ENCODE measurements around the gene TTC12. TPM values are rescaled to one million over a fixed set of nuclear protein-coding genes. Genes with fewer than 3 reads are reported as not detected.

The TTC12 gene
- total RNA-seq, 1 experiment from 2014 or later, result 3.2 TPM

DNA sequence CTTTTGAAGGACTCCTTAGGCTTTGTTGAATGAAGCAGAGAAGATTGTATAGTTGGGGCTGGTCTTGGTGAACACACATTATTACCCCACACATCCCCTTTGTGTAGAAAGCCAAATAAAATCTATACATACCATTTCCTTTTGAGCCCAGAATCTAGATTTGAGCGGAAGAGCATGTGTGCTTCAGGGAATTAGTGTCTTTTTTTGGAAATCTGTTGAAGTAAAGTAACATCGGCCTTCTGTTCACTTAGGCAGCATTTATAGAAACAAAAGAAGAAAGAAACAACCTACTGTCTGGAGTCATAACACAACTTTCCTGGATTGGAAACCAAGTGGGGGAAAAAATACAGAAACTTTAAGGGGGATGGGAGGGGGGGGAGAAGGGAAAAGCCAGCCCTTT is 37.9 kb upstream of the TTC12 start:
- no peak for DNase-seq (ENCODE audit: low read depth in 1 of 2, low spot score in 2 of 2)
- Histone ChIP-seq H3K9me3 (replicated peaks) (no peaks in the 10 kb centered on the region), H3K4me3 (no peak overlapping the region), H3K27ac (no peak overlapping the region), H3K27me3 (replicated peaks) (no peaks in the 10 kb centered on the region), H3K4me1 (replicated peaks) (no peaks in the 10 kb centered on the region), H3K36me3 (no peaks in the 10 kb centered on the region)

DNA sequence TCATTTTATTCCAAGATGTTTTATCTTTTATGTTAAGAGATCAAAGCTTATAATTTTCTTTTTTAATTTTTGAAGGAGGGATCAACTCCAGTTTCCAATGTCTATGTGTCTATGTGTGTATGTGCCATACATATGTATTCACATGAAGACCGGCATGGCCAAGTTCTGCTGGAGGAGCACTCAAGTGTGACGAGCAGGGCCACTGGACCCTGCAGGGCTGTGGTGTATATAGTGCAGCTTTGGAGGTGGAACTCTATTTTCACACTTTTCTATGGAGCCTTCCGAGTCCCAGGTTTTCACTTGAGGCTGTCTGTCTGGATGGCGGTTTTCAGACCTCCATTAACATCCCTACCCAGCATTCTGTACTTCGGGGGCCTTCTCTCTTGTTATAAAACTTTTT is 36.5 kb upstream of the TTC12 start:
- H3K36me3 ChIP-seq, result no peaks in the 10 kb centered on the region
- H3K9me3 ChIP-seq (replicated peaks), result no peaks in the 10 kb centered on the region
- H3K4me3 ChIP-seq, result no peak overlapping the region
- no peak for DNase-seq (ENCODE audit: low read depth in 1 of 2, low spot score in 2 of 2)
- no peaks in the 10 kb centered on the region for H3K4me1 ChIP-seq (replicated peaks)
- no peak overlapping the region for H3K27ac ChIP-seq
- H3K27me3 ChIP-seq (replicated peaks), result no peaks in the 10 kb centered on the region

GRCh38 chr11:113278481-113278880 is 35.9 kb upstream of the TTC12 start:
- no peaks in the 10 kb centered on the region for H3K36me3 ChIP-seq
- no peaks in the 10 kb centered on the region for H3K27me3 ChIP-seq (replicated peaks)
- no peak overlapping the region for H3K27ac ChIP-seq
- no peaks in the 10 kb centered on the region for H3K4me1 ChIP-seq (replicated peaks)
- no peak overlapping the region for H3K4me3 ChIP-seq
- no peak for DNase-seq (ENCODE audit: low read depth in 1 of 2, low spot score in 2 of 2)
- no peaks in the 10 kb centered on the region for H3K9me3 ChIP-seq (replicated peaks)

DNA sequence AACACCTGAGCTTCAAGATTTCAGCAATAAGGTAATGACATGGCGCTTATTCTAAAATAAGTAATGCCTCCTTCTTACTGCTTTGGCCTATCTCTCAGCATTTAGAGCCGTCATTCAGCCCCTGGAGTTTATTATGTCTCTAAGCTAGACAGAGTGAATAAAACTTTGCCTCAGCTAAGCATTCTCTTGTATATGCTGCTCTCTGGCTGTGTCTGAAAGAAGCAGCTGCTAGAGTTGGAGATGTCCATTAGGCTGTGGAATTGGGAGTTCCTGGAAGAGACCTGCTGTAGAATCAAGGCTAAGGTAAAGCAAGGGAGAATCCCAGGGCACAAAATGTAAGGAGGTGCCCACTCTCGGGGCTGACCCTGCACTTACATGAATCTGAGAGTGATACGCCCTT is 35.5 kb upstream of the TTC12 start:
- H3K36me3 ChIP-seq, result no peaks in the 10 kb centered on the region
- no peaks in the 10 kb centered on the region for H3K9me3 ChIP-seq (replicated peaks)
- H3K4me3 ChIP-seq, result no peak overlapping the region
- no peaks in the 10 kb centered on the region for H3K4me1 ChIP-seq (replicated peaks)
- DNase-seq (ENCODE audit: low read depth in 1 of 2, low spot score in 2 of 2), result no peak
- no peaks in the 10 kb centered on the region for H3K27me3 ChIP-seq (replicated peaks)
- no peak overlapping the region for H3K27ac ChIP-seq

GRCh38 chr11:113279591-113279990 is 34.8 kb upstream of the TTC12 start:
- H3K36me3 ChIP-seq, result no peaks in the 10 kb centered on the region
- no peak overlapping the region for H3K27ac ChIP-seq

GRCh38 chr11:113281052-113281725 is 33.2 kb upstream of the TTC12 start:
- Histone ChIP-seq H3K4me3 (no peak overlapping the region), H3K4me1 (replicated peaks) (no peaks in the 10 kb centered on the region), H3K36me3 (no peaks in the 10 kb centered on the region), H3K9me3 (replicated peaks) (no peaks in the 10 kb centered on the region), H3K27me3 (replicated peaks) (no peaks in the 10 kb centered on the region), H3K27ac (no peak overlapping the region)
- no peak for DNase-seq (ENCODE audit: low read depth in 1 of 2, low spot score in 2 of 2)

More at GRCh38 chr11:113279591-113279990, 34.8 kb upstream of the TTC12 start:
- Histone ChIP-seq H3K4me1 (replicated peaks) (no peaks in the 10 kb centered on the region), H3K4me3 (no peak overlapping the region), H3K27me3 (replicated peaks) (no peaks in the 10 kb centered on the region), H3K9me3 (replicated peaks) (no peaks in the 10 kb centered on the region)
- DNase-seq (ENCODE audit: low read depth in 1 of 2, low spot score in 2 of 2), result no peak

GRCh38 chr11:113282898-113283437 is 31.4 kb upstream of the TTC12 start:
- no peak overlapping the region for H3K27ac ChIP-seq
- DNase-seq (ENCODE audit: low read depth in 1 of 2, low spot score in 2 of 2), result no peak

GRCh38 chr11:113283881-113284280 is 30.5 kb upstream of the TTC12 start:
- H3K9me3 ChIP-seq (replicated peaks), result no peaks in the 10 kb centered on the region
- H3K27ac ChIP-seq, result no peak overlapping the region
- no peak for DNase-seq (ENCODE audit: low read depth in 1 of 2, low spot score in 2 of 2)
- no peak overlapping the region for H3K4me3 ChIP-seq
- H3K4me1 ChIP-seq (replicated peaks), result no peaks in the 10 kb centered on the region
- H3K36me3 ChIP-seq, result no peaks in the 10 kb centered on the region
- no peaks in the 10 kb centered on the region for H3K27me3 ChIP-seq (replicated peaks)

More at GRCh38 chr11:113282898-113283437, 31.4 kb upstream of the TTC12 start:
- no peaks in the 10 kb centered on the region for H3K4me1 ChIP-seq (replicated peaks)
- H3K9me3 ChIP-seq (replicated peaks), result no peaks in the 10 kb centered on the region
- no peak overlapping the region for H3K4me3 ChIP-seq
- H3K36me3 ChIP-seq, result no peaks in the 10 kb centered on the region
- no peaks in the 10 kb centered on the region for H3K27me3 ChIP-seq (replicated peaks)

GRCh38 chr11:113286009-113286408 is 28.4 kb upstream of the TTC12 start:
- Histone ChIP-seq H3K27ac (no peak overlapping the region), H3K4me3 (no peak overlapping the region)

GRCh38 chr11:113286509-113287497 is 27.6 kb upstream of the TTC12 start:
- Histone ChIP-seq H3K36me3 (no peaks in the 10 kb centered on the region), H3K27ac (no peak overlapping the region), H3K4me3 (no peak overlapping the region), H3K9me3 (replicated peaks) (no peaks in the 10 kb centered on the region), H3K27me3 (replicated peaks) (no peaks in the 10 kb centered on the region), H3K4me1 (replicated peaks) (no peaks in the 10 kb centered on the region)
- DNase-seq (ENCODE audit: low read depth in 1 of 2, low spot score in 2 of 2), result no peak

More at GRCh38 chr11:113286009-113286408, 28.4 kb upstream of the TTC12 start:
- no peaks in the 10 kb centered on the region for H3K9me3 ChIP-seq (replicated peaks)
- H3K36me3 ChIP-seq, result no peaks in the 10 kb centered on the region
- no peak for DNase-seq (ENCODE audit: low read depth in 1 of 2, low spot score in 2 of 2)
- H3K27me3 ChIP-seq (replicated peaks), result no peaks in the 10 kb centered on the region
- H3K4me1 ChIP-seq (replicated peaks), result no peaks in the 10 kb centered on the region

- Histone ChIP-seq H3K27ac (no peak overlapping the region), H3K36me3 (no peaks in the 10 kb centered on the region), H3K4me3 (no peak overlapping the region), H3K9me3 (replicated peaks) (no peaks in the 10 kb centered on the region), H3K4me1 (replicated peaks) (no peaks in the 10 kb centered on the region), H3K27me3 (replicated peaks) (no peaks in the 10 kb centered on the region)
- no peak for DNase-seq (ENCODE audit: low read depth in 1 of 2, low spot score in 2 of 2)
Measured at GRCh38 chr11:113287801-113288200, 26.6 kb upstream of the TTC12 start.

DNA sequence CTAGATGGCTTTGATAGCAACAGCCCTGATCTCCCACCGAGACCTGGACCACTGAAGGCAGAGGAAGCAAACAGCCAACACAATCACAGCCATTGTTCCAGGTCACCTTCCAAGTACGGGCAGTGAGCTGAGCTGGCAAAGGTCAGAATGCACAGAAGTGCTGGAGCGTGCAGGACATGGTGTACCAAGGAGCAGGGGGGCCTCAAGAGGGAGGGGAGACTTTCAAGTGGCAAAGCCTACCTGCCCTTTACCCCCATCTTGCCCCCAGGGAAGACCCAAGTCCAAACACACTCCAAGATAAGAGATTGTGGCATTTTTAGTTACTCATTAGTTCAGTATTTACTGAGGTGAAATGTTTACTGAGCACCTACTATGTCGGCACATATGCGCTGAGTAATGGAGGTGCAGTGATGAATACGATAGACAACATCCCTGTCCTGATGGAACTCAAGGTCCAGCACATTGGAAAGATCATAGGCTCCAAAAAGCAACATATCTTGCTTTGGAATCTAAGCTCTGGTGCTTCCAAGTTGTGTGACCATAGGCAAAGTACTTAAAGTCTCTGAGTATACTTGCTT is 26.0 kb upstream of the TTC12 start:
- Histone ChIP-seq H3K4me3 (no peak overlapping the region), H3K27ac (no peak overlapping the region), H3K27me3 (replicated peaks) (no peaks in the 10 kb centered on the region), H3K9me3 (replicated peaks) (no peaks in the 10 kb centered on the region), H3K36me3 (no peaks in the 10 kb centered on the region), H3K4me1 (replicated peaks) (no peaks in the 10 kb centered on the region)
- no peak for DNase-seq (ENCODE audit: low read depth in 1 of 2, low spot score in 2 of 2)

DNA sequence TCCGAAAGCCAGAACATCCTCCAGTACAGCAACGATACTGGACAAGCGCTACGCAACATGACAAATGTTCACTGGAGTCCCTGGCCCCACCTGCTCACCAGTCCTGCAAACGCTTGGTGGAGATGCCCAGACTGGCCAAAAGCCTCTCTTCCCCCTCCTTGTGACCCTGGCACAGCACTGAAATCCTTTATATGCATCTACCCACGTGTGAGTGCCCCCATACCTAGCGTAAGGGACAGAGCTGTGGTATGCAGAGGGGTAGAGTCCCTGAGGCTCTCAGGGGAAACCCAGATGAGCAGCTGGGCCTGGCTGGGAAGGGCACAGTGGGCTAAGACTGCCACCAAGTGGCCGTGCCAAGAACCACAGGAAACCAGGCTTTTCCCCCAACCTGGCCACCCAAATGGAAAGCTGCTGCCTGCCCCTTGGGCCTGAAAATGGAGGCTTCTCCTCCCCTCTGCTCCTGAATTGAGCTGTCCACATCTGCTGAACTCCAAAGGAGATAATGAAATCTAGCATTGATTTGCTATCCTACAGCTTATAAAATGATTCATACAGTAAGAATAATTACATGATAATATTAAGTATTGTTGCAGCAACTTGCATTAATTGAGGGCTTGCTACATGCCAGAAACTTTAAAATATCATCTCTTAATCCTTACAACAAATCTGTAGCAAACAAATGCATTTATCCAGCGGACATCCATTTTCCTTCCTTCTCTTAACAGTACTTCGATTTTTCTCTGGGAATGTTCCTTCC is 24.8 kb upstream of the TTC12 start:
- no peak overlapping the region for H3K4me3 ChIP-seq
- no peaks in the 10 kb centered on the region for H3K36me3 ChIP-seq
- no peaks in the 10 kb centered on the region for H3K4me1 ChIP-seq (replicated peaks)
- H3K27me3 ChIP-seq (replicated peaks), result no peaks in the 10 kb centered on the region
- no peak overlapping the region for H3K27ac ChIP-seq
- no peaks in the 10 kb centered on the region for H3K9me3 ChIP-seq (replicated peaks)
- peak; percentile 40 to 50 for DNase-seq (ENCODE audit: low read depth in 1 of 2, low spot score in 2 of 2)

Measured in SJSA1 (cell line).